M059J (cell line): Measurements from ENCODE around the gene CALU. TPM values are rescaled to one million over a fixed set of nuclear protein-coding genes. Genes with fewer than 3 reads are reported as not detected.

Experiments used
- DNase-seq: peaks from one replicate; pipeline ENCODE4 v3.0.0-alpha.2; 2012; ENCODE audit warnings: low read depth
- total RNA-seq: library from RNA; depleted of rRNA; stranded (reverse); fragments of >200 nt; shearing (Covaris generic); gene quantifications from 2 replicates; pipeline ENCODE4 v1.2.3, GENCODE V29; 2014

CALU gene
- total RNA-seq, 1 experiment from 2014 or later = 729 TPM

DNA sequence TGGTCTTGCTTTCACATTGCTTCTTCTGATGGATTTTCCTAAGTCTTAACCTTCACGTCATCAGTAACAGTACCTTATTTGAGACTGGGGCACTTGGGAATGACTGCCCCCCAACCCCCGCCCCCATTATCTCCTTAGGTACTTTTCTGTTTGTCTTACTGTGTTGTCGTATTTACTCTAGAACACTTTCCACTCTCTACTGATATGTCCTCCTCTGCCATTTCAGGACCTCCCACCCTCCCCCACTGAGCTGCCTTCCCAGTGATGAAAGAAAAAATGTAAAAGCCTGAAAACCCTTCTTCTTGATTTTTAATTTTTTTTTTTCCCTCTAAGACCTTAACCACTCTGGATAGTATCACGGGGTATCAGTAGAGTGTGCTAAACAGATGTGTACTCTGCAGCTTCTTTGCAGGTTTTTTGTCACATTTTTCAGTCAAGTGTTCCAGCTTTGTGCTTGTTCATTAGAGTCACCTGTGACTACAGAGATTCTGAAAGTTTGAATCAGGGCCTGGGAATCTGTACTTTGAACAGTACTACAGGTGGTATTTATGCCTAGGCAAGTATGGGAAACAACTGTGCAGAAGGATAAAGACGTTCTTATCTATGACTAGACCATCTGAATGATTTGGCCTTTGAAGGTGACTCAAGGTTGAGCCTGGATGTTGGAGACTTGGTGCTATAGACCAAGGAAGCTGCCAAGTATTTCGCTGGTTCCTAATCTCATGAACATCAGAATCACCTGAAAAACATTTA, 8.3 kb downstream of the CALU start:
- DNase-seq = no peak

DNA sequence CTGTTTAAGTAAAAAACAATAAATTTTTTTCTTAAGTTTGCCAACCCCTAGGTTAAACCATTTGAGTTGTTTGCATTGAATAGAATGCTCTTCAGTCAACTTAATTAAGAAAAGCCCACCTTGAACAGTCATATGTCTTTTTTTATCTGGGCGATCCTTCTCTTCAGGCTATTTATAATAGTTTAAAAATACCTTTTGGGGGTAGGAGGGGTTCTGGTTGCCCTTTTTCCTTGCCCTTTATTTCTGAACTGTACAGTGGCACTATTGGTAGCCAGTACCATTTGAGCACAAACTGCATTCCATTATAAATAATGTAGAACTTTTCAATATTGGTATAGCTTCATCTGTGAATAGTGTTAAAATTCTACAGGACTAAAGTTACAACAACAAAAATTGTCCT, 13.1 kb downstream of the CALU start:
- DNase-seq = no peak

DNA sequence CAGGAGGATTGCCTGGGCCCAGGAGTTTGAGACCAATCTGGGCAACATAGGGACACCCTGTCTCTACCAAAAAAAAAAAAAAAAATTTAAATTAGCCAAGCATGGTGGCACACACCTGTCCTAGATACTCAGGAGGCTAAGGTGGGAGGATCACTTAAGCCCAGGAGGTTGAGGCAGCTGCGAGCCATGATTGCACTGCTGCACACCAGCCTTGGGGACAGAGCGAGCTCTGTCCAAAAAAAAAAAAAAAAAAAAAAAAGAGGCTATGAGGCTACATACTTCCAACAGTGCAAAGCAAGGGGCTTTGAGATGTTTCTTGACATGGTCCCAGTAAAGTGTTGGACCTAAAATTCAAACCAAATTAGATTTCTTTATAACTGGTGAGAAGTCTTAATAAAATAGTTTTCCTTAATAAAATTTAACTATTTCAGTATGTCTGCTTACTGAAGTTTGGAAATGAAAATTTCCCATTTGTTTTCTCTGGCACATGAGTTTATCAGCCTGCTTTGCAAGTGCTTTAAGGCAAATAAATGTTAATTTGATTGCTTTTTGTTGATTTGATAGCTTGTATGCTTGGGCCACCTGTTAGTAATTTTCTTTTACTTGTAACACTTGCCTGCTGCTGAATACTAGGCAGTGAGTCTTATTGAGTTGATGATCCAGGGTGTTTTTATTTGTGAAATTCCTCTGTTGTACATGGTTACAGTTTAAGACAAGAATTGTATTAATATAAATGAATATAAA, 16.1 kb downstream of the CALU start:
- DNase-seq = no peak

DNA sequence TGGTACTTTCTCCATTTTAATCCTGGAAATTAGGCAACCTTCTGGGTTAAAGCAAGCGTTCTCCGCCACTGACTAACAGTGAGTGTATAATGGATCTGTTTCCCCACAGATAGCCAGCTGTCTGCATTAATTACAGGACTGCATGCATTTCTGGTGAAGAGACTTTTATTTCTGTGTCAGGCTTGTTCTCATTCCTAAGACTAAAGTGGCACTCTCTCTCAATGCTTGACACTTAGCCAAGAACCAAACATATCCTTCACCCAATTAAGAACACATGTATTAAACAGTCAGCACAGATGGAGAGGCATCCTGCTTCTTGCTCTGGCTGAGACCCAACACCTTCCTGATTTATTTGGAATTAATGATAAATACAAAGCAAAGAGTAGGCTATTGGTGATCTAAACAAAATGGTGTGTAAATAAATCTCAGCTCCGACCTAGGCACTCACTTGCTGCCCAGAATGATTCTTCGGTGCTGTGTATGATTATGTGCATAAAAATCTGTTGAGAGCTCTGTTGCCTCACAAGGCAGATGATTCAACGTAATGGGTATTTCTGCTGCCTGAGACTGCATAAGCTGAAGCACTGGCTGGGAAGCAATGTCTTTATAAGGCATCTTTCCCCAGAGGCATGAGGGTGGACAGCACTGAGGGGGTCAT, 16.8 kb downstream of the CALU start:
- no peak for DNase-seq

DNA sequence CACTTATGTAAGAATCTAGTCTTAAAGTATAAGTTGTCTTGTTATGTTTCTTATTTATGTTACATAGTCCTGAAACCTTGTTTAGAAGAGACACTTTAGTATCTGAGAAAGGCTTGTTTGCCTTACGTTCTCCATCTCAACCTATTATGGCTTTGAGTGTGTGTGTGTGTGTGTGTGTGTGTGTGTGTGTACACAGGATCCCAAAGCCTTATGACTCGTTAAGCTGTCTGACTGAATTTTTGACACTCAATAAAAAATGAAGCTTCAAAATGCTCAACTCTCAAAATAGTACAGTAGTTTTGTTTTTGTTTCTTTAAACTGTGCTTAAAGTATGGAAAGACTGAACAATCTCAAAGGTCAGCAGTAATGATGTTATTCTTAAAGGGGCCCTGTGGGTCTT, 18.0 kb downstream of the CALU start:
- DNase-seq = no peak

DNA sequence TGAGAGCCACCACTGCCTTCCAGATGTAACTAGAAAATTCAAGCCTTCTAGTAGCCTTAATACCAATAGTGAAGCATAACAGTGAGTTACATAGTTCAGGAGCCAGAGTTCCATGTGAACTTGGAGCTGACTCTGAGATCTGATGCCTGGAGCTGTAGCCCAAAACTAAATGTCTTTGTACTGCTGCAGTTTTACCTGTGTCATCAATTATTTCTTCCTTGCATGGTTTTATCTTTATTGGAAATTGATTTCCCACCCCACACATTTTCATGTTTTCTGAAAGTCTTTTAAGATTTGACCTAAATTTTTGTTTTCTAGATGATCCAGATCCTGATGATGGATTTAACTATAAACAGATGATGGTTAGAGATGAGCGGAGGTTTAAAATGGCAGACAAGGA, 19.4 kb downstream of the CALU start:
- no peak for DNase-seq

DNA sequence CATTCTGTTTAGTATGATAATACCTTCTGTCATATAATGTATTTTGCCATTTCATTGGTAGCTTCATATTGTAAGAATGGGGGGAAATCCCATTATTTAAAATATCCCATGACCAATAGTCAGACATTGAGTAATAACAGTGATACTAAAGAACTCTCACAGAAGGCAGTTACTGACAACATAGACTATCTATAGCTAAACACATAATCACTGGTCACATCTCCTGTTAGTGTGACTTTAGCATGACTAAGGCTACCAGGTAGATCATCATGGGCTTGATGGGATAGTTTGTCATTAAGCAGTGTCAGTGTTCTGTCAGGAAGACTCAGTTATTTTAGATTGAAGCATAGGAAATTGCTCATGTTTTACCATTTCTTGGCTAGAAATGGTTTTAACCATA, 20.1 kb downstream of the CALU start:
- DNase-seq = no peak

DNA sequence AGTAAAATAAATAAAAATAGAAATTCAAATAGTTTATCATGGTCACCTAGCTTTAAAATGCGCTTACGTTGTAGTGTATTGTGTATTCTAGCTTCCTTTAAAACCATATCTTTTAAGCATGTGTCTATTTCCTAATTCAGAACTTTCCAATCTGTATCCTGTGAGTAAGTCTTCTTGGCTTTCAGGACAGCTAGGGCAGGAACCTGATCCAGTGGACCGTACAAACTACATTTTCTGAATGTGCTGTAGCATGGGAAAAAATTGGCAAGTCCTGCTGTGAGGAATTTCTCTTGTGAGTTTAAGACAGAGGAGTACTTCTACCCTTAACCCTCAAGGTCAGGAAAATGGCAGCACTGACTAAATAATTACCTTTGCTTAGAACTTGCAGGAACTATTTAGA, 24.4 kb downstream of the CALU start:
- DNase-seq = no peak

DNA sequence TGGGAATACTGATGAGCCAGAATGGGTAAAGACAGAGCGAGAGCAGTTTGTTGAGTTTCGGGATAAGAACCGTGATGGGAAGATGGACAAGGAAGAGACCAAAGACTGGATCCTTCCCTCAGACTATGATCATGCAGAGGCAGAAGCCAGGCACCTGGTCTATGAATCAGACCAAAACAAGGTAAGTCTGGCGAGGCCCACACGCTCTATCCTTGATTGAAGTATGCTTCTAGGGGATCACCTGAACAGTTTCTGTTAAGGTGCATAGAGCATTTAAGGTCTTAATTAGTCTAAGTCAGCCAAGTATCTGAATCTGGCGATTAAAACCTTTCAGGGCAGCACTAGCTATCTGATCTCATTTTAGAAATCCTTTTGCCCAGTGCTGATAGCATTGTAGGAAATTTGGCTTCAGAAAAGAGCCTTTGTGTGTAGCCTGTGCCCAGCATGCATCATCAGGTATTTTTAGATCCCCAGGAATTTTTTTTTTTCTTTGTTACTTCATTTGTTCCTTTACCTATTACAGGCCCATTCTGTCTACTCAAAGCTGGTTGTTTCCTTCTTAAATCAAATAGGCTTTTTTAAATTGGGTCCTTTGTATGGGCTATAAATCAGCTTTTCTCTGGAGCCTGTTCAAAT, 28.4 kb downstream of the CALU start:
- no peak for DNase-seq

DNA sequence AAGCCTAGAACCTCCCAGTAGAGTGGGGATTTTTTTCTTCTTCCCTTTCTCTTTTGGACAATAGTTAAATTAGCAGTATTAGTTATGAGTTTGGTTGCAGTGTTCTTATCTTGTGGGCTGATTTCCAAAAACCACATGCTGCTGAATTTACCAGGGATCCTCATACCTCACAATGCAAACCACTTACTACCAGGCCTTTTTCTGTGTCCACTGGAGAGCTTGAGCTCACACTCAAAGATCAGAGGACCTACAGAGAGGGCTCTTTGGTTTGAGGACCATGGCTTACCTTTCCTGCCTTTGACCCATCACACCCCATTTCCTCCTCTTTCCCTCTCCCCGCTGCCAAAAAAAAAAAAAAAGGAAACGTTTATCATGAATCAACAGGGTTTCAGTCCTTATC, 31.1 kb downstream of the CALU start:
- DNase-seq = no peak

DNA sequence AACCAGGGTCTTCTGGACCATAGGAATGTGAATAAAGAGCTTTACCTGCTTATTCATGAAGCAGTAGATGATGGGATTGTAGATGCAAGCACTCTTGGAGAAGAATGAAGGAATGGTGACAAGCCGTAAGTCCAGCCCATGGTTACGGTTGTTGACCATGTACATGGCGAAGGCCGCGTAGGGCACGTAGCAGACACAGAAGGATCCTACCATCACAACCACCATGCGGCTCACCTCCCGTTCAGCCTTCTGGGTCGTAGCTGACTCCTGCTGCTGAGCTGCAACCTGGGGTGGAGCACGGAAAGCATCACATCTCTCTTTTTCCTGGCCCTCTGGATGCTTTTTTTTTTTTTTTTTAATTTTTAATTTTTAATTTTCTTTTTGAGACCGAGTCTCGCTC, 34.4 kb downstream of the CALU start:
- DNase-seq = no peak

DNA sequence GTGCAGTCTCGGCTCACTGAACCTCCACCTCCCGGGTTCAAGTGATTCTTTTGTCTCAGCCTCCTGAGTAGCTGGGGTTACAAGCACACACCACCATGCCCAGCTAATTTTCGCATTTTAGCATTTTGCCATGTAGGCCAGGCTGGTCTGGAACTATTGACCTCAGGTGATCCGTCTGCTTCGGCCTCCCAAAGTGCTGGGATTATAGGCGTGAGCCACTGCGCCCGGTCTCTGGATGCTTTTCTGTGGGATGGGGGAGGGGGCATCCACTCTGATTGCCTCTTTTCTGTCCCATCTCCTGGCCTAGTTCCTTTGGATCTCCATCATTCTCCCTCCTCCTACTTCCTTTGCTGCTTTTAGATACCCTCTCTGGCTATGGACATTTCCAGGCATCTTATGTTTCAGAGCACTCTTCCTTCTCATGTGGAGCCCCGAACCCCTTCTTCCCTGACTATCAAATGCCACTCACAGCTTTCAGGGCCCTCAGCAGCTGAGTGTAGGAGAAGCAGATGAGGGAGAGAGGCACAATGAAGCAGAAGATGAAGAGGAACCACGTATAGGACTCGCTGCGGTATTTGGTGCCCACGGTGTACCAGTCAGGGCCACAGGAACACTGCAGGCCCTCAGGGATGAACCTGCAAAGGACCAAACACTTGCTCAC, 35.0 kb downstream of the CALU start:
- DNase-seq = no peak

DNA sequence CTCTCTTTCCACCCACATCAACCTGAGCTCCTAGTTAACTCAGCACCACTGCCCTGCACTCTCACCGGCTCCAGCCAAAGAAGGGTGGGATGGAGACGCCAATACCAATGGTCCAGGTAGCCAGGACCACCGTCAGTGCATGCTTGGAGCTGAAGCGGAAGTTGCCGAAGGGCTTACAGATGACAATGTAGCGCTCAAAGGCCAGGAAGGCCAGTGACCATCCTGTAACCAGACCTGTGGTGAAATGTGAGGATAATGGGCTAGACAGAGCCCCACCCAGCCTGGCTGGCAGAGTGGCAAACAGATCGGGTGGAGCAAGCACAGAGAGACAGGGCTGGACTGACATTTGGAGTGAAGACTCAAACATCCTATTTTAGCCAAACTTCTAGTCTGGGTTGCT, 35.8 kb downstream of the CALU start:
- DNase-seq = no peak

DNA sequence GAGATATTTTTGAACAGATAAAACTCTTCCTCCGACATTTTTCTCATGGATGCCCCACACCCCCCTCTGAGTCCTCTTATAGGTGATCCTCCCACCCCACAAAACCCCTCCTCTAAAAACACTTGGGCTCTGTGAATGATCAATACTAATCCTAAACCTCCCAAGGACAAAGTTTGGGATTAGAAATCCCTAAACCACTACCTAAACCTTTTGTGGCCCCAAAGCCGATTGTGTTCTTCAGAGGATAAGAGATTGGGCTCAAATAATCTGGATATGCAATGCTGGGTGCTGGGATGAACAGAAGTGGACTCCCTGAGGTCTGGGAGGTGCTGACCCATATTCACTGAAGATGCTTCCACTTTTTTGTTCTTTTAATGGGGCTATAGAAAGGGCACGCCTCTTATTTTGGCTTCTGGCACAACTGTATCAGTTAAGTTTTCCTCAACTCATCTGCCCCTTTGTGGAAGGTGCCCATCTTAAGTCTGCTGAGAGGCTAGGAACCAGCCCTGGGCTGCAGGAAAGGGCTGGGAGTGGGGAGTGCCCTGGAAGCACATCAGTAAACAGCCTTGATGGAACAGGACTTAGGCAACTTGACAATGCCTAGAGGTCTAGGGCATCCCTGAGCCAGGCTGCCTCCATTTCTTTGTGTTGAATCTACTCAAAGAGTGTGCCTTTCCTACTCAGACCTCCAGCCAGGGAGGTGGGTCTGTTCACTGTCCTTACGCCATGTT, 36.8 kb downstream of the CALU start, which contains the start of gene OPN1SW:
TSS of gene OPN1SW (minus strand) at position 51 of the 731 bp plus-strand sequence. CDS start at position 38, 13 bp downstream.
- DNase-seq = no peak

DNA sequence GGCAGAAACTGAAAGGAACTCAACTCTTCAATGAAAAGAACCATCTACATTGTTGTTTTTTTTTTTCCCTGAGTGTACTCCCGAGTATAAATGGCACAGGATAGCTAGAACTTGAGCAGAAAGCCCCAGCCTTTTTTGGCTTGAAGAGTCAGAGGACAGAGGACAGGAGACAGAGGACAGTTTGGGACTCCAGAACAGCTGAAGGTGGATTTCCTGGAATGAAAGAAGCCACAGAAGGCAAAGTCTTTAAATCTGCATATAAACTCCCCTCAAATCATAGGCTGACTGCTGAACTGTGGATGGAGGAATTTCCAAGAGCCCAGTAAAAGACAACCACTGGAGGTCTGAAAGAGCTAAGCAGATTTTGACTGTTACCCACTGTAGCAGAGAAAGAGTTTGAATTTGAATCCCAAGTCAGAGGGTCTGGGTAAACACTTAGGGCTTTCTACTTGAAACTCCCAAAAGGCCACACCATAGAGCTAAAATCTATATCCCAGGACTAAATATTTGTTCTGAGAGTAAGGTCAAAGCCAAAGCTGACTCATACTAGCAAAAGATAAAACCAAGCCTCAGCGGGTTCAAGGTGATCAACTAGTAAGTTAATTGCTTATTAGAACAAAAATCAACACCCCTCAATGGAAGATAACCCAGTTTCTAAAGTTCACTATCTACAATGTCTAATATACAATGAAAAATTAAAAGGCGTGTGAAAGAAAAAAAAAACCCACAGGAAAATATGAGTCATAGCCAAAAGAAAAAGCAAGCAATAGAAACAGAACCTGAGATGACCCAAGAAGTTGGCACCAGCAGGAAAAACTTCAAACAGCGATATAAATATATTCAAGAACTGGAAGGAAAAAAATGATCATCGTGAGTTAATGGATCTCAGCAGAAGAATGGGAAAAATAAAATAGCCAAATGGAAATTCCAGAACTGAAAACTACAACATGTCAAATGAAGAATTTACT, 38.3 kb downstream of the CALU start:
- DNase-seq = peak; percentile 53

DNA sequence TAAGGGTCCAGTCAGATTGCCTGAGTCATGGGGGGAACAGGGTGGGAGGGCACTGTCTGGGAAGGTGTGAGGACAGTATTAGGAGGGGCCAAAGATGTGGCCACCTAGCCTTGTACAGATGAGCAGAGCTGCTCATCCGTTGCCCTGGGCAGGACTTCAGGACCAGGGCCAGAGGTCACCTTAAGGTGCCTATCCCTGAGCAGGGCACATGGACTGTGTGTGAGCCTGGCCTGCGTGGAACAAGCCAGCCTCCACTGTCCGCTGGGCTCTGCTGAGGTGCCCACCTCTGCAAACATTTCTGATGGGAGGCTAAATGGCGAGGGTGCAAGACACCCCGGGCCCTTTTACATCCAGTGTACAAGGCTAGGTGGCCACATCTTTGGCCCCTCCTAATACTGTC, 39.8 kb downstream of the CALU start:
- no peak for DNase-seq

DNA sequence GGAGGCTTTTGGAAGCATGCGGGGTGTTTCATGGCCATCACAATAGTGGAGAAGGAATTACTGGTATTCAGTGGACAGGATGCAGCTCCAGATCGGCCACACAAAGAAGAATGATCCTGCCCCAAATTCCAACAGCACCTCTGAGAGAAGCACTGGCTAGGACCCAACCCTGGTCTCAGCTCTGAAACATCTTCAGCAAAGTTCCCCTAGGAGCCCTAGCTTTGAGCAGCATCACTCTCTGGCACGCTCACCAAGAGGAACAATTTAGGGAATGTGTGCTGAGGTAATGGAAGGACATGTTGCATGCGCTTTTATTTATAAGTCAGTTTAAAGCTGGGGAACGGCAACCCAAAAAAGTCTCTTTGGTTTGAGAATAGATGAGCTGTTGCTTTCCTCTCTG, 42.0 kb downstream of the CALU start:
- no peak for DNase-seq

DNA sequence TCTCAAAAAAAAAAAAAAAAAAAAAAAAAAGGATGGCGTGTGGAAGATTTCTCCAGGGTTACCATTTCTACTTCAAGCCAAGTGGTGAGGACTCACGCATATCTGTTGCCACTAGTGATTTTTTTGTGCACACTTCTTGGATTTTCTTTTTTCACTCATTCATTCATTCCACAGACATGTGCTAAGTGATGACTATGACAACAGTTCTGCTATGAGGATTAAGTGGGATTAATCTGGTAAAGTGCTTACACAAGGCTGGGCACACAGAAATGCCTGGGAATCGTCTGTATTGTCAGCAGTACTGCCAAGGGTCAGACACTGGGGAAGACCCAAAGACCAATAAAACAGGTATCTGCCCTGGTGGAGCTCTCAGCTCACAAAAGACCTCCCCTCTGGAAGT, 42.7 kb downstream of the CALU start:
- DNase-seq = no peak

DNA sequence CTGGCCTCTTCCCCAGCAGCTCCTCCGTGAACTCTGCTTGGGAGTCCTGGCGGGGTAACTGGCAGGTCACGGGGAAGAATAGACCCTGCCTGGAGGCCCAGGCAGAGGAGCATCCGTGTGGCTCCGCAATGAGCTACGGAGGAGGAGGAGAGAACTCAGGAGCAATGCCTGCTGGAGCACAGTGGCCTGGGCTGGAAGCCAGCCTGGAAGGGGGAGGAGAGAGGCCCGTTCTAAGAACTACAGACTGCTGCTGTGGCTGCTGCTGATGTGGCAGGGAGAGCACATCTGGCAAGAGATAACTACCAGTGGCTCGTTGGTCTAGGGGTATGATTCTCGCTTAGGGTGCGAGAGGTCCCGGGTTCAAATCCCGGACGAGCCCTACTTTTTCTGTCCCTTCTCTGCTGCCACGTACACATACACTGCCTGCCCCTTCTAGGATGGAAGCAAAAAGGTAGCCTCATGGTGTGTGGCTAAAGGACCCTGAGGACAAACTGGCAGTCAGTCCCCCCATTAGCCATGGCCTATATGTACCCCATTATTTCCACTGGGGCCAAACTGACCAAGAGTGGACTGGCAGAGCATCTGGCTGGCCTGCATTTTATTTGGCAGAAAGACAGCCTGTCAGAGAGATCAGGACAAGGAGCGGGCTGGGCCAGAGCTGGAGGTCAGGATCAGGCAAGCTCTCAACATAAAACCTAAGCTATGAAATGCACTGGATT, 44.1 kb downstream of the CALU start:
- DNase-seq = no peak
